K562 (cell line): ENCODE data around the gene PSD2. TPM values are rescaled to one million over a fixed set of nuclear protein-coding genes. Genes with fewer than 3 reads are reported as not detected.

Experiments
- BDP1 ChIP-seq: IDR thresholded peaks from 3 replicates; pipeline ENCODE4 v1.6.1; 2011; ENCODE audit not compliant: insufficient read length, insufficient read depth
- BHLHE40 ChIP-seq: IDR thresholded peaks from 2 replicates; pipeline ENCODE4 v1.6.1; 2011; ENCODE audit warnings: low read length, improper control_type of control experiment
- BRF2 ChIP-seq: IDR thresholded peaks from 3 replicates; pipeline ENCODE4 v1.6.1; 2011; ENCODE audit warnings: borderline replicate concordance, mild to moderate bottlenecking; ENCODE audit not compliant: insufficient read length, insufficient read depth
- C11orf30 ChIP-seq: fragments of 450-650 bp; IDR thresholded peaks from 2 replicates; pipeline ENCODE4 v1.6.1; 2016; ENCODE audit warnings: low read depth, mild to moderate bottlenecking
- CREB1 ChIP-seq, 2 experiments: sonication (generic) in 1 of 2; formaldehyde crosslinking in 1 of 2; IDR thresholded peaks; 2 replicates each; pipeline versions ENCODE4 v1.6.1 to v1.8.0; 2012 to 2022; ENCODE audit warnings: inconsistent platforms in 1 of 2, mild to moderate bottlenecking in 1 of 2, missing genetic modification reagents in 1 of 2, moderate library complexity in 1 of 2
- CTCF ChIP-seq, 3 experiments: IDR thresholded peaks in 2 of 3; conservative IDR thresholded peaks in 1 of 3; 2 replicates each; pipeline ENCODE4 v1.5.1; 2011 to 2012; ENCODE audit warnings: low read length in 3 of 3, mild to moderate bottlenecking in 3 of 3, control low read depth in 2 of 3, improper control_type of control experiment in 1 of 3, inconsistent platforms in 1 of 3, low read depth in 1 of 3, mixed read lengths in 1 of 3, moderate library complexity in 1 of 3; ENCODE audit not compliant: insufficient read depth in 2 of 3
- ELF4 ChIP-seq: fragments of 450-650 bp; formaldehyde crosslinking; IDR thresholded peaks from 2 replicates; pipeline ENCODE4 v1.4.0; 2022; ENCODE audit warnings: missing genetic modification characterization
- ERF ChIP-seq: fragments of 450-650 bp; formaldehyde crosslinking; IDR thresholded peaks from 2 replicates; pipeline ENCODE4 v1.4.0; 2020; ENCODE audit warnings: mild to moderate bottlenecking, mixed read lengths
- GTF2B ChIP-seq: IDR thresholded peaks from 2 replicates; pipeline ENCODE4 v1.6.1; 2011; ENCODE audit not compliant: insufficient read length; ENCODE audit errors: extremely low read depth
- HNRNPL ChIP-seq: fragments of 200-400 bp; formaldehyde crosslinking; IDR thresholded peaks from 2 replicates; pipeline ENCODE4 v1.6.1; 2017; ENCODE audit warnings: low read depth, mild to moderate bottlenecking, low read length
- HNRNPLL ChIP-seq: fragments of 200-400 bp; formaldehyde crosslinking; IDR thresholded peaks from 2 replicates; pipeline ENCODE4 v1.6.1; 2017; ENCODE audit warnings: low read length, low read depth, mild to moderate bottlenecking; ENCODE audit not compliant: poor library complexity, severe bottlenecking
- NCOA6 ChIP-seq: fragments of 450-650 bp; IDR thresholded peaks from 2 replicates; pipeline ENCODE4 v1.6.1; 2017; ENCODE audit warnings: mild to moderate bottlenecking
- NELFE ChIP-seq: IDR thresholded peaks from 2 replicates; pipeline ENCODE4 v1.6.1; 2011; ENCODE audit warnings: mild to moderate bottlenecking; ENCODE audit not compliant: insufficient read depth, insufficient read length
- NFRKB ChIP-seq: fragments of 450-650 bp; IDR thresholded peaks from 2 replicates; pipeline ENCODE4 v1.6.1; 2016; ENCODE audit warnings: low read depth
- RAD21 ChIP-seq, 2 experiments: fragments of 250-450 bp in 1 of 2; fragments of 450-650 bp in 1 of 2; sonication (Bioruptor Pico) in 1 of 2; formaldehyde crosslinking in 1 of 2; IDR thresholded peaks in 1 of 2; conservative IDR thresholded peaks in 1 of 2; 2 replicates each; pipeline versions ENCODE4 v1.4.0 to v1.8.0; 2020 to 2022; ENCODE audit warnings: mild to moderate bottlenecking in 2 of 2, moderate library complexity in 1 of 2
- SIN3A ChIP-seq, 2 experiments: fragments of 150-350 bp in 1 of 2; IDR thresholded peaks; 2 replicates each; pipeline ENCODE4 v1.6.1; 2011 to 2016; ENCODE audit warnings: borderline replicate concordance in 2 of 2, low read depth in 2 of 2, low read length in 2 of 2, mild to moderate bottlenecking in 2 of 2, moderate library complexity in 2 of 2; ENCODE audit not compliant: control insufficient read depth in 1 of 2
- SMC3 ChIP-seq: conservative IDR thresholded peaks from 2 replicates; pipeline ENCODE4 v1.6.1; 2011; ENCODE audit warnings: low read depth, low read length, improper control_type of control experiment; ENCODE audit not compliant: insufficient read depth
- TRIM25 ChIP-seq: fragments of 450-650 bp; IDR thresholded peaks from 2 replicates; pipeline ENCODE4 v1.7.0; 2016; ENCODE audit warnings: borderline replicate concordance
- YY1 ChIP-seq, 3 experiments: IDR thresholded peaks; 2 replicates each; pipeline ENCODE4 v1.6.1; 2011; ENCODE audit warnings: low read length in 2 of 3, mild to moderate bottlenecking in 2 of 3, moderate library complexity in 2 of 3, borderline replicate concordance in 1 of 3, control low read depth in 1 of 3, low read depth in 1 of 3; ENCODE audit not compliant: insufficient read depth in 3 of 3, insufficient replicate concordance in 2 of 3, control insufficient read depth in 1 of 3, insufficient read length in 1 of 3; ENCODE audit errors: extremely low read depth in 1 of 3
- ZFPM2 ChIP-seq: fragments of 250-450 bp; sonication (Bioruptor Pico); IDR thresholded peaks from 2 replicates; pipeline ENCODE4 v1.5.1; 2022; ENCODE audit warnings: mild to moderate bottlenecking
- ZNF316 ChIP-seq: fragments of 450-650 bp; IDR thresholded peaks from 2 replicates; pipeline ENCODE4 v1.6.1; 2016
- polyA plus RNA-seq, 8 experiments: library from polyadenylated mRNA; depleted of rRNA in 4 of 8; stranded (reverse) in 5 of 8; unstranded in 3 of 8; fragments of >200 nt; fragmentation: Nextera tagmentation in 2 of 8; fragmentation: Illumina TruSeq in 1 of 8; extraction: Ambion mirVana in 2 of 8; extraction: Trizol in 1 of 8; gene quantifications; 2 replicates each; pipeline versions ENCODE4 v1.2.1 to v1.2.3, GENCODE V29; 2011 to 2014; ENCODE audit warnings: inconsistent platforms in 1 of 8, missing spikeins in 1 of 8
- total RNA-seq, 7 experiments: library from RNA; depleted of rRNA in 6 of 7; stranded (reverse); fragments of >200 nt in 6 of 7; fragmentation: Illumina TruSeq in 2 of 7; extraction: Trizol in 2 of 7; gene quantifications; 2 replicates each; pipeline versions ENCODE4 v1.2.1 to v1.2.3, GENCODE V29; 2011 to 2021; ENCODE audit warnings: low replicate concordance in 1 of 7

The PSD2 gene
- total and polyA plus RNA-seq, 9 of the 15 experiments (the other 6 are each of a cell fraction or from before 2014, with no cell fraction given) = 0.01 to 0.09 (median 0.04) TPM; not detected in 4

GRCh38 chr5:139863855-139864558, 68.4 kb downstream of the PSD2 start (continued):
- TF ChIP-seq CTCF (IDR thresholded peaks at IDR 0.05 in 2 of 3, conservative IDR thresholded peaks at IDR 0.05 in 1 of 3; ENCODE audit: insufficient read depth in 2 of 3, low read depth in 1 of 3, low read length in 3 of 3) (peak; percentile 85 to 88 (median 86)), BDP1 (no peak), SIN3A (IDR thresholded peaks at IDR 0.05; ENCODE audit: borderline replicate concordance in 2 of 2, control insufficient read depth in 1 of 2, low read depth in 2 of 2, low read length in 2 of 2) (no peak), C11orf30 (0 out of 2 replicates have a peak, but pooled peaks have one; percentile 6), CREB1 (IDR thresholded peaks at IDR 0.05) (no peak), CREB1 (CRISPR knock-in tag; IDR thresholded peaks at IDR 0.05) (no peak), ZNF316 (peak; percentile 60), NELFE (no peak), RAD21 (CRISPR knock-in tag; conservative IDR thresholded peaks at IDR 0.05 in 1 of 2, IDR thresholded peaks at IDR 0.05 in 1 of 2) (peak; percentile 50 to 79), HNRNPL (no peak), GTF2B (no peak), NFRKB (no peak), BHLHE40 (no peak), TRIM25 (no peak), BRF2 (no peak), ZFPM2 (CRISPR knock-in tag) (no peak), ELF4 (no peak), YY1 (IDR thresholded peaks at IDR 0.05; ENCODE audit: borderline replicate concordance in 1 of 3, control insufficient read depth in 1 of 3, extremely low read depth in 1 of 3, insufficient read depth in 3 of 3, insufficient read length in 1 of 3, insufficient replicate concordance in 2 of 3, low read depth in 1 of 3, low read length in 2 of 3) (peak in 2 of 3 experiments; percentile 60 to 81), ERF (CRISPR knock-in tag) (no peak), HNRNPLL (no peak), SMC3 (peak; percentile 86), NCOA6 (no peak)
